NT2/D1 (cell line): Measurements from ENCODE around the gene HCAR1.
"Not testable (repeated sequence)": the region's sequence is repeated elsewhere in the genome, so short reads cannot be mapped to it uniquely, and the experiment has no call there.

ENCODE experiments used
- DNase-seq: peaks from one replicate; pipeline ENCODE4 v3.0.0-alpha.2; 2011; ENCODE audit warnings: low read depth, low spot score
- H3K27me3 ChIP-seq: 2 replicates; pipeline ENCODE4 v1.6.0; 2011; ENCODE audit warnings: mild to moderate bottlenecking; ENCODE audit not compliant: insufficient read length, insufficient read depth
- H3K36me3 ChIP-seq: 2 replicates; pipeline ENCODE4 v1.6.1; 2011; ENCODE audit warnings: mild to moderate bottlenecking, low read length, mixed read lengths; ENCODE audit not compliant: insufficient read depth, insufficient read length
- H3K4me1 ChIP-seq: 2 replicates; pipeline ENCODE4 v1.5.1; 2011; ENCODE audit not compliant: insufficient read depth, insufficient read length
- H3K4me3 ChIP-seq: 2 replicates; pipeline ENCODE4 v1.5.1; 2011; ENCODE audit warnings: low read depth; ENCODE audit not compliant: insufficient read length
- H3K9ac ChIP-seq: 2 replicates; pipeline ENCODE4 v1.6.0; 2011; ENCODE audit warnings: low read depth; ENCODE audit not compliant: insufficient read length
- H3K9me3 ChIP-seq: 2 replicates; pipeline ENCODE4 v1.5.1; 2011; ENCODE audit warnings: mild to moderate bottlenecking, low read length; ENCODE audit not compliant: insufficient read depth
- SUZ12 ChIP-seq: IDR thresholded peaks from 2 replicates; pipeline ENCODE4 v1.6.1; 2011; ENCODE audit not compliant: insufficient read length, insufficient read depth; ENCODE audit errors: extremely low read depth
- YY1 ChIP-seq: IDR thresholded peaks from 2 replicates; pipeline ENCODE4 v1.6.1; 2011; ENCODE audit not compliant: insufficient read length, insufficient read depth
- ZNF274 ChIP-seq: IDR thresholded peaks from 2 replicates; pipeline ENCODE4 v1.6.1; 2011; ENCODE audit warnings: mild to moderate bottlenecking, low read depth, low read length

The HCAR1 gene

GRCh38 chr12:122691566-122691965 is 39.1 kb downstream of the HCAR1 start:
- H3K4me3 ChIP-seq = no peak overlapping the region
- no peaks in the 10 kb centered on the region for H3K27me3 ChIP-seq
- peaks cover 3% of the 10 kb centered on the region for H3K4me1 ChIP-seq
- H3K9ac ChIP-seq = no peak overlapping the region
- no peak for TF ChIP-seq YY1
- TF ChIP-seq SUZ12 = no peak
- no peak for TF ChIP-seq ZNF274
- H3K9me3 ChIP-seq = no peaks in the 10 kb centered on the region
- H3K36me3 ChIP-seq = no peaks in the 10 kb centered on the region
- DNase-seq = no peak

GRCh38 chr12:122688291-122688690 is 42.4 kb downstream of the HCAR1 start:
- no peak for TF ChIP-seq SUZ12
- no peak for TF ChIP-seq YY1
- TF ChIP-seq ZNF274 = no peak
- H3K36me3 ChIP-seq = no peaks in the 10 kb centered on the region
- no peak overlapping the region for H3K9ac ChIP-seq
- no peak overlapping the region for H3K4me3 ChIP-seq
- no peaks in the 10 kb centered on the region for H3K27me3 ChIP-seq
- no peak for DNase-seq
- H3K4me1 ChIP-seq = peaks cover 3% of the 10 kb centered on the region
- no peaks in the 10 kb centered on the region for H3K9me3 ChIP-seq

DNA sequence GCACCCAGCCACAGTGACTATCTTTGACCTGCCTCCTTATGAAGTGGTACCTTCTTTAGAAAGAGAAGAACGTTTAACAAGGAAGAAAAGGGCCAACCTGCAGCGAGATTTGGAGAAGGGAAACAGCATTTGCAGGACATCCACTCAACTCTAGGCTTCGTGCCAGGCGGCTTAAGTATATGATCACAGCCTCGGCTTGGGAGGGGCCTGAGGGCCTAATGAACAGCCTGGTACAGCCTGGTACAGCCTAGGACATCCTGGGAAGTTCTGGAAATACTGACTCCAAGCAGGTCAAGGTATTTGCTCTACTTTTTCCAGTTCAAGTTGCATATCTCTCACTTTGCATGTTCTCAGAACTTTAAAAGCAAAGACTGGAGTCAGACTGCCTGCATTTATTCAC is 43.6 kb downstream of the HCAR1 start:
- DNase-seq = no peak
- Histone ChIP-seq H3K9me3 (no peaks in the 10 kb centered on the region), H3K27me3 (no peaks in the 10 kb centered on the region), H3K36me3 (no peaks in the 10 kb centered on the region), H3K9ac (no peak overlapping the region), H3K4me1 (peaks cover 3% of the 10 kb centered on the region), H3K4me3 (no peak overlapping the region)
- TF ChIP-seq SUZ12 (no peak), YY1 (no peak), ZNF274 (no peak)

DNA sequence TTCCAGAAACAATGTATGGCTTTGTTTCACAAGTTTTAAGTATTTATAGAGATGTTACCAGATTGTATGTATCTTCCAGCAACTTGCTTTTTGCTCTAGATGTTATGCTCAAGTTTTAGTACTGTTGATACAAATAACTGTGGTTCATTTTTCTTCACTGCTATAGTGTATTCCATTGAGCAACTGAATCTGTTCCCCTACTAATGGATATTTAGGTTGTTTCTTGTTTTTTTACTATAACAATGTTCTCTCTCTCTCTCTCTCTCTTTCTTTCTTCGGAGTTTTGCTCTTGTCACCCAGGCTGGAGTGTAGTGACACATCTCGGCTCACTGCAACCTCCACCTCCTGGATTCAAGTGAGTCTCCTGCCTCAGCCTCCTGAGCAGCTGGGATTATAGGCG is 44.1 kb downstream of the HCAR1 start:
- H3K4me1 ChIP-seq = peaks cover 3% of the 10 kb centered on the region
- TF ChIP-seq ZNF274 = no peak
- no peak for TF ChIP-seq SUZ12
- no peak for TF ChIP-seq YY1
- no peaks in the 10 kb centered on the region for H3K36me3 ChIP-seq
- no peak overlapping the region for H3K4me3 ChIP-seq
- no peaks in the 10 kb centered on the region for H3K9me3 ChIP-seq
- H3K9ac ChIP-seq = no peak overlapping the region
- DNase-seq = no peak
- H3K27me3 ChIP-seq = no peaks in the 10 kb centered on the region

- TF ChIP-seq SUZ12 = no peak
- no peak for TF ChIP-seq ZNF274
- no peak for TF ChIP-seq YY1
- Histone ChIP-seq H3K9ac (no peak overlapping the region), H3K9me3 (no peaks in the 10 kb centered on the region), H3K27me3 (no peaks in the 10 kb centered on the region), H3K4me3 (no peak overlapping the region), H3K4me1 (no peaks in the 10 kb centered on the region), H3K36me3 (no peaks in the 10 kb centered on the region)
- no peak for DNase-seq
Measured at GRCh38 chr12:122684297-122684813, 46.3 kb downstream of the HCAR1 start.

- Histone ChIP-seq H3K4me1 (no peaks in the 10 kb centered on the region), H3K36me3 (no peaks in the 10 kb centered on the region), H3K9me3 (peaks cover 8% of the 10 kb centered on the region; the same call in 1 of the 2 replicates), H3K9ac (no peak overlapping the region), H3K27me3 (no peaks in the 10 kb centered on the region), H3K4me3 (no peak overlapping the region)
- TF ChIP-seq ZNF274 = no peak
- TF ChIP-seq SUZ12 = no peak
- no peak for TF ChIP-seq YY1
- DNase-seq = no peak
Measured at GRCh38 chr12:122681814-122682213, 48.8 kb downstream of the HCAR1 start.

- H3K36me3 ChIP-seq, H3K4me1 ChIP-seq, H3K27me3 ChIP-seq, H3K4me3 ChIP-seq, DNase-seq, H3K9ac ChIP-seq, H3K9me3 ChIP-seq: not testable (repeated sequence)
Measured at GRCh38 chr12:122680989-122681388, 49.7 kb downstream of the HCAR1 start.

DNA sequence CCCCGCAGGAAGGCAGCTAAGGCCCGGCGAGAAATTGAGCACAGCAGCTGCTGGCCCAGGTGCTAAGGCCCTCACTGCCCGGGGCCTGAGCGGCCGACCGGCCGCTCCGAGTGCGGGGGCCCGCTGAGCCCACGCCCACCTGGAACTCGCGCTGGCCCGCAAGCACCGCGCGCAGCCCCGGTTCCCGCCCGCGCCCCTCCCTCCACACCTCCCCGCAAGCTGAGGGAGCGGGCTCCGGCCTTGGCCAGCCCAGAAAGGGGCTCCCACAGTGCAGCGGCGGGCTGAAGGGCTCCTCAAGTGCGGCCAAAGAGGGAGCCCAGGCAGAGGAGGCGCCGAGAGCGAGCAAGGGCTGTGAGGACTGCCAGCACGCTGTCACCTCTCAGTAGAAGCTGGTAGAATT is 53.9 kb downstream of the HCAR1 start:
- not testable (repeated sequence) for H3K9me3 ChIP-seq, H3K4me3 ChIP-seq, H3K27me3 ChIP-seq, H3K9ac ChIP-seq, DNase-seq, H3K4me1 ChIP-seq, H3K36me3 ChIP-seq
